Activated CD8-positive, alpha-beta T cell treated with anti-CD3 and anti-CD28 coated beads for 36 hours (primary cell): ENCODE results near the gene LIMS2. TPM values are rescaled to one million over a fixed set of nuclear protein-coding genes. Genes with fewer than 3 reads are reported as not detected.

Source experiments
- ATAC-seq: fragments of 200-7000 bp; cut with Tn5 transposase; one replicate; pipeline ENCODE4 v1.10.0; 2021; ENCODE audit warnings: mild to moderate bottlenecking, moderate library complexity
- CTCF ChIA-PET: fragments of 350-600 bp; sonication (Branson Sonifier 250); formaldehyde crosslinking; loops from one replicate; lab custom pipeline; 2021; ENCODE audit warnings: antibody characterized with exemption; lab: Charles Lee
- POLR2A ChIA-PET: fragments of 350-600 bp; sonication (Branson Sonifier 250); formaldehyde crosslinking; loops from one replicate; lab custom pipeline; 2021; ENCODE audit warnings: antibody characterized with exemption; lab: Charles Lee
- DNase-seq: peaks from one replicate; pipeline ENCODE4 v3.0.0-alpha.2; 2020
- H3K27ac Mint-ChIP-seq: one replicate; pipeline ENCODE4 v1.8.0; 2021; ENCODE audit warnings: mild to moderate bottlenecking, mixed read lengths
- H3K27me3 Mint-ChIP-seq: one replicate; pipeline ENCODE4 v1.8.0; 2021; ENCODE audit warnings: mixed read lengths
- H3K36me3 Mint-ChIP-seq: one replicate; pipeline ENCODE4 v1.8.0; 2021; ENCODE audit warnings: low read depth, mixed read lengths
- H3K4me1 Mint-ChIP-seq: one replicate; pipeline ENCODE4 v1.8.0; 2021; ENCODE audit warnings: low read depth, mixed read lengths
- H3K4me3 Mint-ChIP-seq: one replicate; pipeline ENCODE4 v1.8.0; 2021; ENCODE audit warnings: mild to moderate bottlenecking, moderate library complexity, mixed read lengths
- H3K9me3 Mint-ChIP-seq: one replicate; pipeline ENCODE4 v1.8.0; 2021; ENCODE audit warnings: mixed read lengths
- CTCF ChIP-seq: fragments of 200-600 bp; IDR thresholded peaks from one replicate; pipeline ENCODE4 v1.8.0; 2022; ENCODE audit warnings: antibody characterized with exemption, mild to moderate bottlenecking
- intact Hi-C: fragments of 100-400 bp; cut with micrococcal nuclease; formaldehyde crosslinking; loops from one replicate; pipeline ENCODE4 v1.10.0; 2022
- total RNA-seq, 2 experiments: library from RNA; stranded (reverse); gene quantifications; one replicate each; pipeline ENCODE4 v1.2.3, GENCODE V29; 2021

Gene LIMS2
- total RNA-seq, 2 experiments from 2014 or later = 22.1 to 23.6 TPM

- H3K4me1 Mint-ChIP-seq = peaks cover 8% of the 10 kb centered on the region
- no peaks in the 10 kb centered on the region for H3K27me3 Mint-ChIP-seq
- DNase-seq (no peak), ATAC-seq (no peak)
- no peak overlapping the region for H3K27ac Mint-ChIP-seq
- CTCF ChIA-PET = no interaction called here
- intact Hi-C loops = no loop called here
- POLR2A ChIA-PET = no interaction called here
- no peak for TF ChIP-seq CTCF
- H3K36me3 Mint-ChIP-seq = peaks cover 49% of the 10 kb centered on the region
- no peak overlapping the region for H3K4me3 Mint-ChIP-seq
- H3K9me3 Mint-ChIP-seq = no peaks in the 10 kb centered on the region
Measured at GRCh38 chr2:127719301-127720218, 44.2 kb upstream of the LIMS2 start.

GRCh38 chr2:127718271-127718670, 42.9 kb upstream of the LIMS2 start:
- POLR2A ChIA-PET = interaction anchor here (0.7 to 1.4 kb wide), 2 partner anchors 12 to 105 kb away, joined by 3 read pairs; no protein-coding TSS in a partner anchor

GRCh38 chr2:127715778-127716449, 40.6 kb upstream of the LIMS2 start:
- no peak for ATAC-seq
- intact Hi-C loops = no loop called here
- no peak for TF ChIP-seq CTCF
- Mint-ChIP-seq H3K4me1 (no peaks in the 10 kb centered on the region), H3K9me3 (no peaks in the 10 kb centered on the region), H3K27me3 (no peaks in the 10 kb centered on the region), H3K4me3 (no peak overlapping the region), H3K36me3 (peaks cover 33% of the 10 kb centered on the region), H3K27ac (no peak overlapping the region)
- ChIA-PET POLR2A (interaction anchor here (1.2 to 1.4 kb wide), 2 partner anchors 13 to 15 kb away, joined by 3 read pairs; partner anchors contain the start of gene SFT2D3), CTCF (interaction anchor here (1.1 to 1.8 kb wide), 2 partner anchors 8 to 14 kb away, joined by 3 to 5 read pairs; no protein-coding TSS in a partner anchor)
- DNase-seq = no peak

More at GRCh38 chr2:127718271-127718670, 42.9 kb upstream of the LIMS2 start:
- intact Hi-C loops = no loop called here
- Mint-ChIP-seq H3K27ac (no peak overlapping the region), H3K9me3 (no peaks in the 10 kb centered on the region), H3K4me3 (no peak overlapping the region), H3K4me1 (peaks cover 8% of the 10 kb centered on the region), H3K27me3 (no peaks in the 10 kb centered on the region), H3K36me3 (peaks cover 46% of the 10 kb centered on the region)
- ATAC-seq = no peak
- CTCF ChIA-PET = interaction anchor here (0.8 to 1.2 kb wide), 3 partner anchors 15 to 127 kb away, joined by 3 read pairs; no protein-coding TSS in a partner anchor
- TF ChIP-seq CTCF = no peak
- no peak for DNase-seq

GRCh38 chr2:127713562-127713961, 38.2 kb upstream of the LIMS2 start:
- no peak overlapping the region for H3K4me3 Mint-ChIP-seq
- no peak overlapping the region for H3K27ac Mint-ChIP-seq
- no peaks in the 10 kb centered on the region for H3K27me3 Mint-ChIP-seq
- ChIA-PET CTCF (interaction anchor here (1.3 kb wide), 1 partner anchor 8 kb away, joined by 3 read pairs; no protein-coding TSS in a partner anchor), POLR2A (interaction anchor here (0.7 to 1.5 kb wide), 4 partner anchors 10 to 207 kb away, joined by 3 to 6 read pairs (median 4); partner anchors contain the start of gene SFT2D3)
- ATAC-seq = no peak
- TF ChIP-seq CTCF = no peak
- H3K9me3 Mint-ChIP-seq = no peaks in the 10 kb centered on the region
- peaks cover 30% of the 10 kb centered on the region for H3K36me3 Mint-ChIP-seq
- intact Hi-C loops = no loop called here
- DNase-seq = no peak
- H3K4me1 Mint-ChIP-seq = no peaks in the 10 kb centered on the region
